ENCODE results near the gene SUGCT.

Gene SUGCT

GRCh38 chr7:40782836-40783235 lies 648.0 kb downstream of the SUGCT start:
- H3K27me3 ChIP-seq (ENCODE audit: control insufficient read depth, insufficient read depth, low read length): no peaks in the 10 kb centered on the region
- no peaks in the 10 kb centered on the region for H3K9me3 ChIP-seq (replicated peaks; ENCODE audit: low read length)
- no peak overlapping the region for H3K4me3 ChIP-seq (ENCODE audit: low read length)
- no peaks in the 10 kb centered on the region for H3K36me3 ChIP-seq (ENCODE audit: insufficient read depth, low read length)
- no peak overlapping the region for H3K4me2 ChIP-seq (ENCODE audit: low read length)
- no peak overlapping the region for H3K9ac ChIP-seq (ENCODE audit: low read depth, low read length)
- no peaks in the 10 kb centered on the region for H3K4me1 ChIP-seq (ENCODE audit: control insufficient read depth, insufficient read depth, low read length)

- H3K27me3 ChIP-seq (ENCODE audit: control insufficient read depth, insufficient read depth, low read length): no peaks in the 10 kb centered on the region
- H3K9ac ChIP-seq (ENCODE audit: low read depth, low read length): no peak overlapping the region
- H3K4me1 ChIP-seq (ENCODE audit: control insufficient read depth, insufficient read depth, low read length): no peaks in the 10 kb centered on the region
- H3K36me3 ChIP-seq (ENCODE audit: insufficient read depth, low read length): no peaks in the 10 kb centered on the region
- no peaks in the 10 kb centered on the region for H3K9me3 ChIP-seq (replicated peaks; ENCODE audit: low read length)
- H3K4me3 ChIP-seq (ENCODE audit: low read length): no peak overlapping the region
- H3K4me2 ChIP-seq (ENCODE audit: low read length): no peak overlapping the region
Observed at GRCh38 chr7:40784176-40784575, 649.4 kb downstream of the SUGCT start.

- Histone ChIP-seq H3K9me3 (replicated peaks; ENCODE audit: low read length) (no peaks in the 10 kb centered on the region), H3K9ac (ENCODE audit: low read depth, low read length) (no peak overlapping the region), H3K27me3 (ENCODE audit: control insufficient read depth, insufficient read depth, low read length) (no peaks in the 10 kb centered on the region), H3K4me1 (ENCODE audit: control insufficient read depth, insufficient read depth, low read length) (no peaks in the 10 kb centered on the region), H3K4me3 (ENCODE audit: low read length) (no peak overlapping the region), H3K36me3 (ENCODE audit: insufficient read depth, low read length) (no peaks in the 10 kb centered on the region), H3K4me2 (ENCODE audit: low read length) (no peak overlapping the region)
Observed at GRCh38 chr7:40786909-40787308, 652.1 kb downstream of the SUGCT start.

GRCh38 chr7:40793132-40793531 lies 658.3 kb downstream of the SUGCT start:
- peaks cover 15% of the 10 kb centered on the region for H3K4me1 ChIP-seq (ENCODE audit: control insufficient read depth, insufficient read depth, low read length)
- H3K4me2 ChIP-seq (ENCODE audit: low read length): peak overlapping the region; percentile 4
- H3K9ac ChIP-seq (ENCODE audit: low read depth, low read length): peak overlapping the region; percentile 16
- H3K27me3 ChIP-seq (ENCODE audit: control insufficient read depth, insufficient read depth, low read length): no peaks in the 10 kb centered on the region
- no peaks in the 10 kb centered on the region for H3K9me3 ChIP-seq (replicated peaks; ENCODE audit: low read length)
- no peaks in the 10 kb centered on the region for H3K36me3 ChIP-seq (ENCODE audit: insufficient read depth, low read length)
- H3K4me3 ChIP-seq (ENCODE audit: low read length): no peak overlapping the region

- H3K4me2 ChIP-seq (ENCODE audit: low read length): no peak overlapping the region
- no peak overlapping the region for H3K9ac ChIP-seq (ENCODE audit: low read depth, low read length)
Observed at GRCh38 chr7:40795607-40796006, 660.8 kb downstream of the SUGCT start.

GRCh38 chr7:40796723-40797122 lies 661.9 kb downstream of the SUGCT start:
- H3K4me2 ChIP-seq (ENCODE audit: low read length): no peak overlapping the region
- H3K9me3 ChIP-seq (replicated peaks; ENCODE audit: low read length): no peaks in the 10 kb centered on the region
- peaks cover 15% of the 10 kb centered on the region for H3K4me1 ChIP-seq (ENCODE audit: control insufficient read depth, insufficient read depth, low read length)
- H3K36me3 ChIP-seq (ENCODE audit: insufficient read depth, low read length): no peaks in the 10 kb centered on the region
- no peaks in the 10 kb centered on the region for H3K27me3 ChIP-seq (ENCODE audit: control insufficient read depth, insufficient read depth, low read length)
- H3K4me3 ChIP-seq (ENCODE audit: low read length): no peak overlapping the region
- H3K9ac ChIP-seq (ENCODE audit: low read depth, low read length): no peak overlapping the region

More at GRCh38 chr7:40795607-40796006, 660.8 kb downstream of the SUGCT start:
- peaks cover 15% of the 10 kb centered on the region for H3K4me1 ChIP-seq (ENCODE audit: control insufficient read depth, insufficient read depth, low read length)
- no peaks in the 10 kb centered on the region for H3K9me3 ChIP-seq (replicated peaks; ENCODE audit: low read length)
- no peaks in the 10 kb centered on the region for H3K36me3 ChIP-seq (ENCODE audit: insufficient read depth, low read length)
- no peaks in the 10 kb centered on the region for H3K27me3 ChIP-seq (ENCODE audit: control insufficient read depth, insufficient read depth, low read length)
- H3K4me3 ChIP-seq (ENCODE audit: low read length): no peak overlapping the region

GRCh38 chr7:40798613-40799012 lies 663.8 kb downstream of the SUGCT start:
- Histone ChIP-seq H3K9me3 (replicated peaks; ENCODE audit: low read length) (no peaks in the 10 kb centered on the region), H3K9ac (ENCODE audit: low read depth, low read length) (no peak overlapping the region), H3K4me3 (ENCODE audit: low read length) (no peak overlapping the region), H3K4me1 (ENCODE audit: control insufficient read depth, insufficient read depth, low read length) (peaks cover 6% of the 10 kb centered on the region), H3K36me3 (ENCODE audit: insufficient read depth, low read length) (no peaks in the 10 kb centered on the region), H3K27me3 (ENCODE audit: control insufficient read depth, insufficient read depth, low read length) (no peaks in the 10 kb centered on the region), H3K4me2 (ENCODE audit: low read length) (no peak overlapping the region)

GRCh38 chr7:40799493-40800403 lies 664.9 kb downstream of the SUGCT start:
- Histone ChIP-seq H3K36me3 (ENCODE audit: insufficient read depth, low read length) (no peaks in the 10 kb centered on the region), H3K27me3 (ENCODE audit: control insufficient read depth, insufficient read depth, low read length) (no peaks in the 10 kb centered on the region), H3K4me1 (ENCODE audit: control insufficient read depth, insufficient read depth, low read length) (peaks cover 4% of the 10 kb centered on the region), H3K4me3 (ENCODE audit: low read length) (no peak overlapping the region), H3K9ac (ENCODE audit: low read depth, low read length) (no peak overlapping the region), H3K9me3 (replicated peaks; ENCODE audit: low read length) (no peaks in the 10 kb centered on the region), H3K4me2 (ENCODE audit: low read length) (no peak overlapping the region)

- Histone ChIP-seq H3K4me2 (ENCODE audit: low read length) (no peak overlapping the region), H3K36me3 (ENCODE audit: insufficient read depth, low read length) (no peaks in the 10 kb centered on the region), H3K9ac (ENCODE audit: low read depth, low read length) (no peak overlapping the region), H3K27me3 (ENCODE audit: control insufficient read depth, insufficient read depth, low read length) (no peaks in the 10 kb centered on the region), H3K4me1 (ENCODE audit: control insufficient read depth, insufficient read depth, low read length) (peaks cover 14% of the 10 kb centered on the region), H3K9me3 (replicated peaks; ENCODE audit: low read length) (no peaks in the 10 kb centered on the region), H3K4me3 (ENCODE audit: low read length) (no peak overlapping the region)
Observed at GRCh38 chr7:40800771-40801170, 666.0 kb downstream of the SUGCT start.

GRCh38 chr7:40802497-40802896 lies 667.7 kb downstream of the SUGCT start:
- Histone ChIP-seq H3K36me3 (ENCODE audit: insufficient read depth, low read length) (no peaks in the 10 kb centered on the region), H3K9ac (ENCODE audit: low read depth, low read length) (no peak overlapping the region), H3K4me2 (ENCODE audit: low read length) (no peak overlapping the region), H3K9me3 (replicated peaks; ENCODE audit: low read length) (no peaks in the 10 kb centered on the region), H3K27me3 (ENCODE audit: control insufficient read depth, insufficient read depth, low read length) (no peaks in the 10 kb centered on the region), H3K4me1 (ENCODE audit: control insufficient read depth, insufficient read depth, low read length) (peaks cover 21% of the 10 kb centered on the region), H3K4me3 (ENCODE audit: low read length) (no peak overlapping the region)

- Histone ChIP-seq H3K27me3 (ENCODE audit: control insufficient read depth, insufficient read depth, low read length) (no peaks in the 10 kb centered on the region), H3K4me1 (ENCODE audit: control insufficient read depth, insufficient read depth, low read length) (peaks cover 39% of the 10 kb centered on the region), H3K36me3 (ENCODE audit: insufficient read depth, low read length) (no peaks in the 10 kb centered on the region)
Observed at GRCh38 chr7:40804477-40805215, 669.8 kb downstream of the SUGCT start.

More at GRCh38 chr7:40804477-40805215, 669.8 kb downstream of the SUGCT start:
- H3K4me3 ChIP-seq (ENCODE audit: low read length): no peak overlapping the region
- H3K9me3 ChIP-seq (replicated peaks; ENCODE audit: low read length): no peaks in the 10 kb centered on the region
- no peak overlapping the region for H3K4me2 ChIP-seq (ENCODE audit: low read length)
- peak overlapping the region; percentile 43 for H3K9ac ChIP-seq (ENCODE audit: low read depth, low read length)

Data from skeletal muscle satellite cell (primary cell).